ENCODE data around the gene ASGR1.
"Not testable (repeated sequence)": the region's sequence is repeated elsewhere in the genome, so short reads cannot be mapped to it uniquely, and the experiment has no call there.

The ASGR1 gene

GRCh38 chr17:7129311-7129710, 49.9 kb downstream of the ASGR1 start:
- peaks cover 34% of the 10 kb centered on the region for H3K4me1 ChIP-seq (ENCODE audit: control insufficient read depth, insufficient read depth, low read length)
- no peaks in the 10 kb centered on the region for H3K36me3 ChIP-seq (ENCODE audit: control insufficient read depth, insufficient read depth, low read length)
- H3K9ac ChIP-seq (ENCODE audit: low read depth, low read length): no peak overlapping the region
- H3K27ac ChIP-seq (ENCODE audit: low read depth, low read length): no peak overlapping the region
- peaks cover 18% of the 10 kb centered on the region for H3K27me3 ChIP-seq (ENCODE audit: control insufficient read depth, insufficient read depth, low read length)
- H3K9me3 ChIP-seq (ENCODE audit: control insufficient read depth, insufficient read depth, low read length): no peaks in the 10 kb centered on the region
- no peak overlapping the region for H3K4me3 ChIP-seq (ENCODE audit: low read depth, low read length)

- no peaks in the 10 kb centered on the region for H3K36me3 ChIP-seq (ENCODE audit: control insufficient read depth, insufficient read depth, low read length)
- H3K4me3 ChIP-seq (ENCODE audit: low read depth, low read length): no peak overlapping the region
- H3K27me3 ChIP-seq (ENCODE audit: control insufficient read depth, insufficient read depth, low read length): 0 out of 2 replicates have a peak, but pooled peaks cover 8% of the 10 kb centered on the region
- H3K4me1 ChIP-seq (ENCODE audit: control insufficient read depth, insufficient read depth, low read length): peaks cover 26% of the 10 kb centered on the region
- H3K9ac ChIP-seq (ENCODE audit: low read depth, low read length): no peak overlapping the region
- no peaks in the 10 kb centered on the region for H3K9me3 ChIP-seq (ENCODE audit: control insufficient read depth, insufficient read depth, low read length)
- H3K27ac ChIP-seq (ENCODE audit: low read depth, low read length): no peak overlapping the region
These were observed 51.0 kb downstream of the ASGR1 start for GRCh38 chr17:7128160-7128559.

GRCh38 chr17:7127501-7127900, 51.7 kb downstream of the ASGR1 start:
- H3K9ac ChIP-seq (ENCODE audit: low read depth, low read length); H3K36me3 ChIP-seq (ENCODE audit: control insufficient read depth, insufficient read depth, low read length); H3K27me3 ChIP-seq (ENCODE audit: control insufficient read depth, insufficient read depth, low read length); H3K9me3 ChIP-seq (ENCODE audit: control insufficient read depth, insufficient read depth, low read length); H3K4me3 ChIP-seq (ENCODE audit: low read depth, low read length); H3K27ac ChIP-seq (ENCODE audit: low read depth, low read length): not testable (repeated sequence)
- H3K4me1 ChIP-seq (ENCODE audit: control insufficient read depth, insufficient read depth, low read length): peaks cover 24% of the 10 kb centered on the region

GRCh38 chr17:7126386-7126785, 52.8 kb downstream of the ASGR1 start:
- not testable (repeated sequence) for H3K4me3 ChIP-seq (ENCODE audit: low read depth, low read length); H3K27ac ChIP-seq (ENCODE audit: low read depth, low read length); H3K9me3 ChIP-seq (ENCODE audit: control insufficient read depth, insufficient read depth, low read length); H3K9ac ChIP-seq (ENCODE audit: low read depth, low read length); H3K27me3 ChIP-seq (ENCODE audit: control insufficient read depth, insufficient read depth, low read length); H3K36me3 ChIP-seq (ENCODE audit: control insufficient read depth, insufficient read depth, low read length)
- H3K4me1 ChIP-seq (ENCODE audit: control insufficient read depth, insufficient read depth, low read length): peaks cover 20% of the 10 kb centered on the region

GRCh38 chr17:7124923-7125322, 54.2 kb downstream of the ASGR1 start:
- H3K27ac ChIP-seq (ENCODE audit: low read depth, low read length): no peak overlapping the region
- no peaks in the 10 kb centered on the region for H3K36me3 ChIP-seq (ENCODE audit: control insufficient read depth, insufficient read depth, low read length)
- H3K4me1 ChIP-seq (ENCODE audit: control insufficient read depth, insufficient read depth, low read length): peaks cover 8% of the 10 kb centered on the region; the same call in 1 of the 2 replicates
- H3K9ac ChIP-seq (ENCODE audit: low read depth, low read length): no peak overlapping the region
- no peaks in the 10 kb centered on the region for H3K27me3 ChIP-seq (ENCODE audit: control insufficient read depth, insufficient read depth, low read length)
- no peak overlapping the region for H3K4me3 ChIP-seq (ENCODE audit: low read depth, low read length)
- no peaks in the 10 kb centered on the region for H3K9me3 ChIP-seq (ENCODE audit: control insufficient read depth, insufficient read depth, low read length)

GRCh38 chr17:7123844-7124243, 55.3 kb downstream of the ASGR1 start:
- Histone ChIP-seq H3K9me3 (ENCODE audit: control insufficient read depth, insufficient read depth, low read length) (no peaks in the 10 kb centered on the region), H3K9ac (ENCODE audit: low read depth, low read length) (no peak overlapping the region), H3K36me3 (ENCODE audit: control insufficient read depth, insufficient read depth, low read length) (no peaks in the 10 kb centered on the region), H3K4me1 (ENCODE audit: control insufficient read depth, insufficient read depth, low read length) (no peaks in the 10 kb centered on the region), H3K27ac (ENCODE audit: low read depth, low read length) (no peak overlapping the region), H3K27me3 (ENCODE audit: control insufficient read depth, insufficient read depth, low read length) (no peaks in the 10 kb centered on the region), H3K4me3 (ENCODE audit: low read depth, low read length) (no peak overlapping the region)

Data from HUES48 (cell line).